ENCODE results near the gene CDKL4.
A peak's percentile ranks its signal among the peaks of the same experiment; 100 is the strongest.
"Not testable (repeated sequence)": the region's sequence is repeated elsewhere in the genome, so short reads cannot be mapped to it uniquely, and the experiment has no call there.

Gene CDKL4

GRCh38 chr2:39228413-39229209 is 15.2 kb downstream of the CDKL4 start:
- no peak for DNase-seq

- DNase-seq = peak; percentile 35
Observed at GRCh38 chr2:39227628-39228412, 15.9 kb downstream of the CDKL4 start.

- no peak for DNase-seq
Observed at GRCh38 chr2:39225567-39225966, 18.2 kb downstream of the CDKL4 start.

GRCh38 chr2:39223909-39224308 is 19.9 kb downstream of the CDKL4 start:
- no peak for DNase-seq

GRCh38 chr2:39221459-39221858 is 22.3 kb downstream of the CDKL4 start:
- DNase-seq = no peak

GRCh38 chr2:39220136-39220535 is 23.6 kb downstream of the CDKL4 start:
- DNase-seq = no peak

GRCh38 chr2:39218391-39218790 is 25.4 kb downstream of the CDKL4 start:
- DNase-seq = no peak

- no peak for DNase-seq
Observed at GRCh38 chr2:39217192-39217550, 26.6 kb downstream of the CDKL4 start.

- peak; percentile 57 for DNase-seq
Observed at GRCh38 chr2:39216346-39217191, 27.2 kb downstream of the CDKL4 start.

- no peak for DNase-seq
Observed at GRCh38 chr2:39215545-39215944, 28.2 kb downstream of the CDKL4 start.

- no peak for DNase-seq
Observed at GRCh38 chr2:39213015-39213414, 30.8 kb downstream of the CDKL4 start.

- no peak for DNase-seq
Observed at GRCh38 chr2:39210846-39211245, 32.9 kb downstream of the CDKL4 start.

- DNase-seq = no peak
Observed at GRCh38 chr2:39203382-39203781, 40.4 kb downstream of the CDKL4 start.

GRCh38 chr2:39202639-39203369 is 41.0 kb downstream of the CDKL4 start:
- no peak for DNase-seq

GRCh38 chr2:39197003-39197402 is 46.8 kb downstream of the CDKL4 start:
- DNase-seq = not testable (repeated sequence)

- no peak for DNase-seq
Observed at GRCh38 chr2:39194686-39195085, 49.1 kb downstream of the CDKL4 start.

- no peak for DNase-seq
Observed at GRCh38 chr2:39188960-39189494, 54.7 kb downstream of the CDKL4 start.

- DNase-seq = no peak
Observed at GRCh38 chr2:39183673-39184072, 60.1 kb downstream of the CDKL4 start.

- DNase-seq = no peak
Observed at GRCh38 chr2:39181297-39181696, 62.5 kb downstream of the CDKL4 start.

- DNase-seq = no peak
Observed at GRCh38 chr2:39179974-39180960, 63.5 kb downstream of the CDKL4 start.

- no peak for DNase-seq
Observed at GRCh38 chr2:39178756-39179155, 65.0 kb downstream of the CDKL4 start.
